Esophagus squamous epithelium (tissue), 4 donors: Measurements from ENCODE around the gene KIF26B.

ENCODE experiments used
- CTCF ChIP-seq, 6 experiments: fragments of 450-650 bp in 4 of 6; fragments of 200-600 bp in 2 of 6; sonication (generic) in 2 of 6; IDR thresholded peaks; one replicate each; pipeline ENCODE4 v1.5.1; 2016 to 2019; ENCODE audit warnings: antibody characterized with exemption in 6 of 6, mild to moderate bottlenecking in 4 of 6, moderate library complexity in 4 of 6
- POLR2A ChIP-seq, 4 donors: fragments of 450-650 bp; IDR thresholded peaks; one replicate each; pipeline ENCODE4 v1.6.1; 2017; ENCODE audit warnings: antibody characterized with exemption in 4 of 4, mild to moderate bottlenecking in 4 of 4, moderate library complexity in 3 of 4

GRCh38 chr1:245687636-245688535 is 533.1 kb downstream of the KIF26B start:
- no peak for TF ChIP-seq CTCF (IDR thresholded peaks at IDR 0.05)
- no peak for TF ChIP-seq POLR2A (IDR thresholded peaks at IDR 0.05)
